Endothelial cell (in vitro differentiated cells): Measurements from ENCODE around the gene NEDD4L. TPM values are rescaled to one million over a fixed set of nuclear protein-coding genes. Genes with fewer than 3 reads are reported as not detected.
A peak's percentile ranks its signal among the peaks of the same experiment; 100 is the strongest.

Experiments used
- DNase-seq: peaks from one replicate; pipeline ENCODE4 v3.0.0; 2021; ENCODE audit warnings: low spot score
- H3K27ac Mint-ChIP-seq: one replicate; pipeline ENCODE4 v1.8.0; 2021; ENCODE audit warnings: mixed read lengths, inconsistent platforms; ENCODE audit not compliant: unreplicated experiment
- H3K27me3 Mint-ChIP-seq: one replicate; pipeline ENCODE4 v1.8.0; 2021; ENCODE audit warnings: mild to moderate bottlenecking, moderate library complexity, mixed read lengths, inconsistent platforms; ENCODE audit not compliant: unreplicated experiment
- H3K36me3 Mint-ChIP-seq: one replicate; pipeline ENCODE4 v1.8.0; 2021; ENCODE audit warnings: mild to moderate bottlenecking, low read depth, mixed read lengths, inconsistent platforms; ENCODE audit not compliant: unreplicated experiment
- H3K4me1 Mint-ChIP-seq: one replicate; pipeline ENCODE4 v1.8.0; 2021; ENCODE audit warnings: mild to moderate bottlenecking, mixed read lengths, inconsistent platforms; ENCODE audit not compliant: unreplicated experiment
- H3K4me3 Mint-ChIP-seq: one replicate; pipeline ENCODE4 v1.8.0; 2021; ENCODE audit warnings: mild to moderate bottlenecking, mixed read lengths, inconsistent platforms; ENCODE audit not compliant: unreplicated experiment
- H3K9me3 Mint-ChIP-seq: one replicate; pipeline ENCODE4 v1.8.0; 2021; ENCODE audit warnings: mixed read lengths, inconsistent platforms; ENCODE audit not compliant: unreplicated experiment
- total RNA-seq: library from RNA; stranded (reverse); fragmentation: NEBNext Ultra II Directional; extraction: Animal tissue kit (Norgen Biotek cat#: 25700); gene quantifications from one replicate; pipeline ENCODE4 v1.2.1, GENCODE V29; 2021; ENCODE audit not compliant: unreplicated experiment
- TF ChIP-seq, protein P1 (sequence below): fragments of 200-600 bp; sonication (generic); IDR thresholded peaks from one replicate; pipeline ENCODE4 v1.5.0; 2021; ENCODE audit warnings: antibody characterized with exemption; ENCODE audit not compliant: unreplicated experiment

The NEDD4L gene
- total RNA-seq, 1 donor from 2014 or later, result 42.8 TPM

- TF ChIP-seq, protein P1, sequence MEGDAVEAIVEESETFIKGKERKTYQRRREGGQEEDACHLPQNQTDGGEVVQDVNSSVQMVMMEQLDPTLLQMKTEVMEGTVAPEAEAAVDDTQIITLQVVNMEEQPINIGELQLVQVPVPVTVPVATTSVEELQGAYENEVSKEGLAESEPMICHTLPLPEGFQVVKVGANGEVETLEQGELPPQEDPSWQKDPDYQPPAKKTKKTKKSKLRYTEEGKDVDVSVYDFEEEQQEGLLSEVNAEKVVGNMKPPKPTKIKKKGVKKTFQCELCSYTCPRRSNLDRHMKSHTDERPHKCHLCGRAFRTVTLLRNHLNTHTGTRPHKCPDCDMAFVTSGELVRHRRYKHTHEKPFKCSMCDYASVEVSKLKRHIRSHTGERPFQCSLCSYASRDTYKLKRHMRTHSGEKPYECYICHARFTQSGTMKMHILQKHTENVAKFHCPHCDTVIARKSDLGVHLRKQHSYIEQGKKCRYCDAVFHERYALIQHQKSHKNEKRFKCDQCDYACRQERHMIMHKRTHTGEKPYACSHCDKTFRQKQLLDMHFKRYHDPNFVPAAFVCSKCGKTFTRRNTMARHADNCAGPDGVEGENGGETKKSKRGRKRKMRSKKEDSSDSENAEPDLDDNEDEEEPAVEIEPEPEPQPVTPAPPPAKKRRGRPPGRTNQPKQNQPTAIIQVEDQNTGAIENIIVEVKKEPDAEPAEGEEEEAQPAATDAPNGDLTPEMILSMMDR, result no peak
- no peaks in the 10 kb centered on the region for H3K9me3 Mint-ChIP-seq
- H3K27me3 Mint-ChIP-seq, result no peaks in the 10 kb centered on the region
- H3K4me3 Mint-ChIP-seq, result no peak overlapping the region
- H3K4me1 Mint-ChIP-seq, result peaks cover 20% of the 10 kb centered on the region
- H3K27ac Mint-ChIP-seq, result no peak overlapping the region
- H3K36me3 Mint-ChIP-seq, result no peaks in the 10 kb centered on the region
- no peak for DNase-seq
These were observed 199.4 kb downstream of the NEDD4L start for GRCh38 chr18:58243401-58243800.

GRCh38 chr18:58247363-58247834 lies 203.4 kb downstream of the NEDD4L start:
- peak; percentile 40 for DNase-seq
- Mint-ChIP-seq H3K27me3 (no peaks in the 10 kb centered on the region), H3K27ac (peak overlapping the region; percentile 95), H3K4me3 (peak overlapping the region; percentile 58), H3K4me1 (peaks cover 12% of the 10 kb centered on the region), H3K9me3 (no peaks in the 10 kb centered on the region), H3K36me3 (no peaks in the 10 kb centered on the region)
- TF ChIP-seq, protein P1, result no peak

GRCh38 chr18:58249712-58250111 lies 205.7 kb downstream of the NEDD4L start:
- no peak overlapping the region for H3K27ac Mint-ChIP-seq
- no peaks in the 10 kb centered on the region for H3K27me3 Mint-ChIP-seq
- DNase-seq, result no peak
- no peak overlapping the region for H3K4me3 Mint-ChIP-seq
- TF ChIP-seq, protein P1, result no peak
- H3K9me3 Mint-ChIP-seq, result no peaks in the 10 kb centered on the region
- H3K36me3 Mint-ChIP-seq, result no peaks in the 10 kb centered on the region
- peaks cover 16% of the 10 kb centered on the region for H3K4me1 Mint-ChIP-seq

DNA sequence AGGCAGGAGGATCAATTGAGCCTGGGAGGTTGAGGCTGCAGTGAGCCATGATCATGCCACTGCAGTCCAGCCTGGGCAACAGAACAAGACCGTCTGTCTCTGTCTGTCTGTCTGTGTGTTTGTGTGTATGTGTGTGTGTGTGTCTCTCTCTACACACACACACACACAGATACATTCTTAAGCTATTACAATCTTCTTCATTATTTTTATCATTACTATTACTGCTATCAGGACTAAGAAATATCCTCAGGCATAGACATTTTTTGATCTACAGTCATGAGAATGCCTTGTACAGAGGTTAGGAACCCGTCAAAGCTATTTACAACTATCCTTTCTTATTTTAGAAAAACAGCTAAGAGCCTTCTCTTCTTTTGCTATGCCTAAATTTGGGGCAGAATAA lies 207.4 kb downstream of the NEDD4L start:
- Mint-ChIP-seq H3K4me3 (no peak overlapping the region), H3K27me3 (no peaks in the 10 kb centered on the region), H3K9me3 (no peaks in the 10 kb centered on the region), H3K4me1 (peaks cover 17% of the 10 kb centered on the region), H3K36me3 (no peaks in the 10 kb centered on the region), H3K27ac (no peak overlapping the region)
- no peak for DNase-seq
- TF ChIP-seq, protein P1, result no peak

GRCh38 chr18:58252166-58252565 lies 208.1 kb downstream of the NEDD4L start:
- Mint-ChIP-seq H3K9me3 (no peaks in the 10 kb centered on the region), H3K4me1 (peaks cover 14% of the 10 kb centered on the region), H3K4me3 (no peak overlapping the region), H3K27me3 (no peaks in the 10 kb centered on the region), H3K36me3 (peaks cover 4% of the 10 kb centered on the region), H3K27ac (no peak overlapping the region)
- DNase-seq, result no peak
- TF ChIP-seq, protein P1, result no peak
